ENCODE measurements around the gene RUNX3. TPM values are rescaled to one million over a fixed set of nuclear protein-coding genes. Genes with fewer than 3 reads are reported as not detected.

RUNX3 gene
- total RNA-seq, 1 experiment from 2014 or later, result 22.6 TPM

GRCh38 chr1:24893431-24893830 is 36.6 kb downstream of the RUNX3 start (continued):
- TF ChIP-seq TCF7L2 (IDR thresholded peaks at IDR 0.05; ENCODE audit: borderline replicate concordance, extremely low read depth, insufficient read depth, insufficient read length) (no peak), POLR2A (IDR thresholded peaks at IDR 0.05; ENCODE audit: borderline replicate concordance, extremely low read depth, insufficient read depth, insufficient read length) (no peak), MAX (IDR thresholded peaks at IDR 0.05) (no peak)

- H3K9ac ChIP-seq (ENCODE audit: low read length), result no peak overlapping the region
- no peaks in the 10 kb centered on the region for H3K4me1 ChIP-seq (ENCODE audit: control insufficient read depth in 1 of 2, insufficient read depth in 2 of 2, low read length in 2 of 2)
- ATAC-seq, result no peak
- H3K4me3 ChIP-seq (replicated peaks in 1 of 2; ENCODE audit: low read depth in 1 of 2, low read length in 2 of 2), result no peak overlapping the region
- no peaks in the 10 kb centered on the region for H3K27me3 ChIP-seq (ENCODE audit: insufficient read depth, low read length)
- H3K36me3 ChIP-seq (ENCODE audit: control insufficient read depth in 1 of 2, insufficient read depth in 2 of 2, low read length in 2 of 2), result no peaks in the 10 kb centered on the region
- no peak overlapping the region for H2AFZ ChIP-seq (ENCODE audit: low read depth, low read length, poor library complexity, severe bottlenecking)
- no peak for DNase-seq (ENCODE audit: low read depth, low spot score)
- H3K4me2 ChIP-seq (ENCODE audit: low read length), result no peak overlapping the region
- ChIA-PET CTCF (no interaction called here), POLR2A (no interaction called here), RAD21 (ENCODE audit: low non-redundant PET in 1 of 2, low total read pairs in 2 of 2, uncharacterized antibody in 2 of 2, unreplicated experiment in 2 of 2) (no interaction called here)
- H3K79me2 ChIP-seq (ENCODE audit: insufficient read depth, low read length), result no peaks in the 10 kb centered on the region
- H3K27ac ChIP-seq (ENCODE audit: low read depth, low read length), result no peak overlapping the region
- BruUV-seq (replicated peaks), result no TSS peak
- intact Hi-C loops (cut with micrococcal nuclease), result no loop called here
- no peaks in the 10 kb centered on the region for H3K9me3 ChIP-seq (ENCODE audit: control insufficient read depth in 1 of 2, insufficient read depth in 1 of 2, low read depth in 1 of 2, low read length in 2 of 2)
- H4K20me1 ChIP-seq (ENCODE audit: insufficient read depth), result no peaks in the 10 kb centered on the region
- no peaks in the 10 kb centered on the region for H3K9me2 ChIP-seq (ENCODE audit: insufficient read depth)
- TF ChIP-seq ZBTB33 (IDR thresholded peaks at IDR 0.05; ENCODE audit: extremely low read depth, insufficient replicate concordance, low read length) (no peak), EZH2phosphoT487 (IDR thresholded peaks at IDR 0.05; ENCODE audit: borderline replicate concordance) (no peak), CEBPB (IDR thresholded peaks at IDR 0.05; ENCODE audit: low read depth) (no peak), JUND (IDR thresholded peaks at IDR 0.05) (no peak), SRF (IDR thresholded peaks at IDR 0.05; ENCODE audit: low read depth) (no peak), EGR1 (IDR thresholded peaks at IDR 0.05; ENCODE audit: low read depth) (no peak), ZNF274 (IDR thresholded peaks at IDR 0.05; ENCODE audit: low read depth, low read length) (no peak), ELF1 (IDR thresholded peaks at IDR 0.05; ENCODE audit: borderline replicate concordance, low read depth) (no peak), CTCF (IDR thresholded peaks at IDR 0.05 in 2 of 3, conservative IDR thresholded peaks at IDR 0.05 in 1 of 3; ENCODE audit: borderline replicate concordance in 1 of 3, insufficient read depth in 1 of 3, low read depth in 2 of 3, low read length in 2 of 3) (no peak), CBX3 (IDR thresholded peaks at IDR 0.05; ENCODE audit: low read depth) (no peak), POLR2AphosphoS5 (IDR thresholded peaks at IDR 0.05; ENCODE audit: low read depth, low read length) (no peak), YY1 (IDR thresholded peaks at IDR 0.05; ENCODE audit: extremely low read depth, insufficient replicate concordance, low read depth, low read length) (no peak), ATF3 (IDR thresholded peaks at IDR 0.05) (no peak), MAX (IDR thresholded peaks at IDR 0.05) (no peak), ZFX (IDR thresholded peaks at IDR 0.05) (no peak), RAD21 (IDR thresholded peaks at IDR 0.05; ENCODE audit: low read depth) (no peak)
Observed at GRCh38 chr1:24892188-24893153, 37.6 kb downstream of the RUNX3 start.
